ENCODE measurements around the gene MR1. TPM values are rescaled to one million over a fixed set of nuclear protein-coding genes. Genes with fewer than 3 reads are reported as not detected.

MR1 gene
- total and polyA plus RNA-seq, 2 of the 13 experiments (the other 11 are each of a cell fraction or from before 2014, with no cell fraction given), result 7.7 to 10.4 TPM

DNA sequence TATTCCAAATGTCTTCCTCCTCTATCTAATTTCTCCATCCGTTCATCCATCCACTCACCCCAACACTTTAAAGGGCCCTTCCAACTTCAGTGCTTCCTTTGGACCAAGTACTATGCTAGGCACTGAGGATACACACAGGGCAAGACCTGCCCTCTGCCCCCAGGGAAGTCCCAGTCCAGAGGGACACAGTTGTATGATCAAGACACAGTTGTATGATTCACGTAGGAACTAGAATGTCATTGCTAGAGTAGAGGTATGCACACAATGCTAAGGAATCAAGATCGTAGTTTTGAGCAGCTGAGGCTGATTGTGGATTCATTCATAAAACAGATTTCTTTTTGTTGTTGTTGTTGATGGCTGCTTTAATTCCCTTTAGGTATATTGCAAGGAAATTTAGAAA lies 43.1 kb downstream of the MR1 start (continued):
- no peak for TF ChIP-seq FLYWCH1 (CRISPR knock-in tag; IDR thresholded peaks at IDR 0.05)
- no peak for TF ChIP-seq ZNF451 (CRISPR knock-in tag; IDR thresholded peaks at IDR 0.05)
- TF ChIP-seq, protein P1, sequence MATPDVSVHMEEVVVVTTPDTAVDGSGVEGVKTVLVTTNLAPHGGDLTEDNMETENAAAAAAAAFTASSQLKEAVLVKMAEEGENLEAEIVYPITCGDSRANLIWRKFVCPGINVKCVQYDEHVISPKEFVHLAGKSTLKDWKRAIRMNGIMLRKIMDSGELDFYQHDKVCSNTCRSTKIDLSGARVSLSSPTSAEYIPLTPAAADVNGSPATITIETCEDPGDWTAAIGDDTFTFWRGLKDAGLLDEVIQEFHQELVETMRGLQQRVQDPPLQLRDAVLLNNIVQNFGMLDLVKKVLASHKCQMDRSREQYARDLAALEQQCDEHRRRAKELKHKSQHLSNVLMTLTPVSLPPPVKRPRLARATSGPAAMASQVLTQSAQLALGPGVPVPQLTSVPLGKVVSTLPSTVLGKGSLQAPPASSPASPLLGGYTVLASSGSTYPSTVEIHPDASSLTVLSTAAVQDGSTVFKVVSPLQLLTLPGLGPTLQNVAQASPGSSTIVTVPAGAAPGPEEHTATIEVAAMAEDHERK (CRISPR knock-in tag; IDR thresholded peaks at IDR 0.05; ENCODE audit: low read depth), result no peak
- no peak for TF ChIP-seq CENPT (CRISPR knock-in tag; IDR thresholded peaks at IDR 0.05; ENCODE audit: low read depth)
- TF ChIP-seq, protein P2, sequence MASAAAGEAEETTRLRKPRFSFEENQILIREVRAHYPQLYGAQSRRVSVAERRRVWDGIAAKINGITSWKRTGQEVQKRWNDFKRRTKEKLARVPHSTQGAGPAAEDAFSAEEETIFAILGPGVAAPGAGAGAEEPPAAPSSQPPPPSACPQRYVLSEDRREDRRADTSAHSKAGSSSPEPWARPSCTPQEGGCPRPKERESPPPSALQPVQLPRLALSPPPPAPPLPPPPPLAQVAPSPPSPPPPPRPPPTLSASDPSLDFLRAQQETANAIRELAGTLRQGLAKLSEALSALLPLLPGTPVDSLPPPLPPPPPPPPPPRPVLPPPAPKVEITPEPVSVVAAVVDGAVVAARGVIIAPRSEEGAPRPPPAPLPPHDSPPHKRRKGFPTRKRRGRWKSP (CRISPR knock-in tag; IDR thresholded peaks at IDR 0.05), result no peak
- TF ChIP-seq, protein P3, sequence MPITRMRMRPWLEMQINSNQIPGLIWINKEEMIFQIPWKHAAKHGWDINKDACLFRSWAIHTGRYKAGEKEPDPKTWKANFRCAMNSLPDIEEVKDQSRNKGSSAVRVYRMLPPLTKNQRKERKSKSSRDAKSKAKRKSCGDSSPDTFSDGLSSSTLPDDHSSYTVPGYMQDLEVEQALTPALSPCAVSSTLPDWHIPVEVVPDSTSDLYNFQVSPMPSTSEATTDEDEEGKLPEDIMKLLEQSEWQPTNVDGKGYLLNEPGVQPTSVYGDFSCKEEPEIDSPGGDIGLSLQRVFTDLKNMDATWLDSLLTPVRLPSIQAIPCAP (CRISPR knock-in tag; IDR thresholded peaks at IDR 0.05; ENCODE audit: low read depth), result no peak

DNA sequence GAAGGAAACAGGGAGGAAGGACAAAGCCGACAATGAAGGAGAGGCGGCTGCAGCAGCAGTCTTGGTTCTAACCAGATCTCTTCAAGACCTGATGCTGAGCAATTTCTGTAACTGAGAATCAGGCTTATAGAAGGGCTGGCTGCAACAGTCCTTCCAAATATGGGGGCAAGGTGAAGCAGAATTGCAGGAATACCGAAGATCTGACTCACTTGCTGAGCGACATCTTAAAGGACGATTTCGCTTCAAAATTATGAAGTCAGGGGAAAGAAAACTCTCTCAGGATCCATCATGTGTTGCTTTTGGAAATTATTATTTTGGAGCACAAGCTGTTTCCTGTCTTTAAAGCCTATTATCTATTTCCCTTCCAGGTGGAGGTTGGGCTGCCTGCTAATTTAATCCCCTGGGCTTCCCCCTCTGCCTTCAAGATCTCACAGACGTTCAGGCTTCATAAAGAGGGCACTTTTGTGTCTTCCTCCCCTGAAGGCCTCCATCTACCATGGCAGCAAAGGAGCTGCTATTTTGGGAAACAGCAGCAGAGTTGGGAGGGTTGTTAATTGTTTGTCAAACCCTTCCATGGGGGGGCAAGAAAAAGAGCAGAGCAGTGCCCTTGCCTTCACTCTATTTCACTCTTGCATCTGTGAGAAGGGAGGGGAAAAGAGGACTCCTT lies 43.9 kb downstream of the MR1 start:
- Histone ChIP-seq H4K20me1 (ENCODE audit: insufficient read depth, low read length) (no peaks in the 10 kb centered on the region), H3K9me3 (ENCODE audit: low read length) (no peaks in the 10 kb centered on the region), H3K9ac (ENCODE audit: insufficient read depth, low read depth, low read length) (no peak overlapping the region), H3K36me3 (replicated peaks in 1 of 2; ENCODE audit: control insufficient read depth in 1 of 2, insufficient read depth in 2 of 2, low read length in 2 of 2) (no peaks in the 10 kb centered on the region), H2AFZ (ENCODE audit: low read length) (no peak overlapping the region), H3K4me2 (ENCODE audit: low read depth, low read length) (no peak overlapping the region), H3K27me3 (ENCODE audit: control insufficient read depth in 1 of 2, insufficient read depth in 2 of 2, low read length in 2 of 2) (peaks cover 3 to 24% of the 10 kb centered on the region in 2 experiments; a peak in 3 of 5 replicates), H3K4me1 (ENCODE audit: insufficient read depth, low read length) (peaks cover 15% of the 10 kb centered on the region; the same call in 1 of the 2 replicates), H3K4me3 (replicated peaks in 1 of 3; ENCODE audit: insufficient read depth in 1 of 3, low read depth in 2 of 3, low read length in 3 of 3) (no peak overlapping the region), H3K79me2 (ENCODE audit: insufficient read depth, low read length) (no peaks in the 10 kb centered on the region), H3K27ac (ENCODE audit: extremely low read length, insufficient read depth, low read length) (no peak overlapping the region)
- ChIA-PET POLR2A (no interaction called here), CTCF (ENCODE audit: low intra/inter-chr PET ratio, low total read pairs) (no interaction called here)
- 80% methylated on average over 7 of the region's 7 CpGs for WGBS (ENCODE audit: low lambda C conversion rate)
- no peak for DNase-seq (ENCODE audit: low spot score)
- in situ Hi-C loops (cut with HindIII; ENCODE audit: extremely low pct_ligation_motif_present, low pct_unique_long_range_greater_than_20kb), result no loop called here
- ATAC-seq, result no peak
- intact Hi-C loops (cut with micrococcal nuclease; ENCODE audit: unreplicated experiment), result no loop called here
- BruUV-seq (replicated peaks), result no TSS peak
- no peak for FAIRE-seq
- TF ChIP-seq KLF11 (CRISPR knock-in tag; IDR thresholded peaks at IDR 0.05) (no peak), ZNF432 (CRISPR knock-in tag; IDR thresholded peaks at IDR 0.05; ENCODE audit: borderline replicate concordance) (no peak), ZNF33A (CRISPR knock-in tag; IDR thresholded peaks at IDR 0.05; ENCODE audit: borderline replicate concordance) (no peak), ZMAT3 (CRISPR knock-in tag; conservative IDR thresholded peaks at IDR 0.05) (no peak)
- TF ChIP-seq, protein P4, sequence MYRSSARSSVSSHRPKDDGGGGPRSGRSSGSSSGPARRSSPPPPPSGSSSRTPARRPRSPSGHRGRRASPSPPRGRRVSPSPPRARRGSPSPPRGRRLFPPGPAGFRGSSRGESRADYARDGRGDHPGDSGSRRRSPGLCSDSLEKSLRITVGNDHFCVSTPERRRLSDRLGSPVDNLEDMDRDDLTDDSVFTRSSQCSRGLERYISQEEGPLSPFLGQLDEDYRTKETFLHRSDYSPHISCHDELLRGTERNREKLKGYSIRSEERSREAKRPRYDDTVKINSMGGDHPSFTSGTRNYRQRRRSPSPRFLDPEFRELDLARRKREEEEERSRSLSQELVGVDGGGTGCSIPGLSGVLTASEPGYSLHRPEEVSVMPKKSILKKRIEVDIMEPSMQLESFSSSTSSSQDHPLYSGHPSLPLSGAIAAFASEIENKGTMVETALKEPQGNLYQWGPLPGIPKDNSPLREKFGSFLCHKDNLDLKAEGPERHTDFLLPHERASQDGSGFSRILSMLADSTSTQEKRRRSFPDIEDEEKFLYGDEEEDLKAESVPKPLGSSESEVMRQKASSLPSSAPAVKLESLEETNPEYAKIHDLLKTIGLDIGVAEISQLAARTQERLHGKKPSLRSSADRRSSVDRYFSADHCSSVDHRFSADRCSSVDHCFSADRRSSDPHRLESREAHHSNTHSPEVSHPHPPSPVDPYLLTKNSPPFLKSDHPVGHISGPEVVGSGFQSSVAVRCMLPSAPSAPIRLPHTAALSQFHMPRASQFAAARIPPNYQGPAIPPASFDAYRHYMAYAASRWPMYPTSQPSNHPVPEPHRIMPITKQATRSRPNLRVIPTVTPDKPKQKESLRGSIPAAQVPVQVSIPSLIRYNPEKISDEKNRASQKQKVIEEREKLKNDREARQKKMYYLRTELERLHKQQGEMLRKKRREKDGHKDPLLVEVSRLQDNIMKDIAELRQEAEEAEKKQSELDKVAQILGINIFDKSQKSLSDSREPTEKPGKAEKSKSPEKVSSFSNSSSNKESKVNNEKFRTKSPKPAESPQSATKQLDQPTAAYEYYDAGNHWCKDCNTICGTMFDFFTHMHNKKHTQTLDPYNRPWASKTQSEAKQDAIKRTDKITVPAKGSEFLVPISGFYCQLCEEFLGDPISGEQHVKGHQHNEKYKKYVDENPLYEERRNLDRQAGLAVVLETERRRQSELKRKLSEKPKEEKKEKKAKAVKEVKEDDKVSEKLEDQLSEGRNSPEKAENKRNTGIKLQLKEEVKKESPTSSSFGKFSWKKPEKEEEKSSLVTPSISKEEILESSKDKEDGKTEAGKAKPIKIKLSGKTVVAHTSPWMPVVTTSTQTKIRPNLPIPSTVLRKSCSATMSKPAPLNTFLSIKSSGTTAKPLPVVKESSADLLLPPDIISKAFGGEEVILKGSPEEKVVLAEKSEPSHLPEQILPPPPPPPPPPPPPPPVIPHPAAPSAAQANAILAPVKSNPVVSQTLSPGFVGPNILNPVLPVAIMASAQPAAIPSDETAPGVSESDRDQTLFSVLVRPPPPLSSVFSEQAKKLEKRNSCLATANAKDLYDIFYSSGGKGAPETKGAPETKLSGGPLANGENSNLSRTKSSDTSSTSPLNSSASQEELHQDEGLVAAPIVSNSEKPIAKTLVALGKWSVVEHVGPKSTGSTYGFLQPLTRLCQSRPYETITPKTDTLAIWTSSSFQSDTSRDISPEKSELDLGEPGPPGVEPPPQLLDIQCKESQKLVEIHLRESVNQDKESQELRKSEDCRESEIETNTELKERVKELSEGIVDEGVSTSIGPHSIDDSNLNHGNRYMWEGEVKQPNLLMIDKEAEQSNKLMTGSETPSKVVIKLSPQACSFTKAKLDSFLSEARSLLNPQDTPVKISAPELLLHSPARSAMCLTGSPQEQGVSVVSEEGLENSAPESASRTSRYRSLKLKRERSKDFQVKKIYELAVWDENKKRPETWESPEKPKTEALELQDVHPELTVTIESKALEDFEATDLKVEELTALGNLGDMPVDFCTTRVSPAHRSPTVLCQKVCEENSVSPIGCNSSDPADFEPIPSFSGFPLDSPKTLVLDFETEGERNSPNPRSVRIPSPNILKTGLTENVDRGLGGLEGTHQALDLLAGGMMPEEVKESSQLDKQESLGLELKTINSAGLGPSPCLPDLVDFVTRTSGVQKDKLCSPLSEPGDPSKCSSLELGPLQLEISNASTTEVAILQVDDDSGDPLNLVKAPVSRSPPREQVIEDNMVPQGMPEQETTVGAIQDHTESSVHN (CRISPR knock-in tag; IDR thresholded peaks at IDR 0.05), result no peak
